Urinary bladder (tissue), 4 donors: ENCODE measurements around the gene KLK14. TPM values are rescaled to one million over a fixed set of nuclear protein-coding genes. Genes with fewer than 3 reads are reported as not detected.

Experiments used
- DNase-seq: peaks from one replicate; pipeline ENCODE4 v3.0.0-alpha.2; 2015; ENCODE audit errors: extremely low spot score
- H3K27ac ChIP-seq: one replicate; pipeline ENCODE4 v1.5.1; 2013; ENCODE audit warnings: low read depth, mild to moderate bottlenecking, moderate library complexity
- H3K36me3 ChIP-seq: one replicate; pipeline ENCODE4 v1.6.1; 2013; ENCODE audit warnings: mild to moderate bottlenecking, moderate library complexity; ENCODE audit not compliant: insufficient read depth
- H3K4me1 ChIP-seq: one replicate; pipeline ENCODE4 v1.6.1; 2013; ENCODE audit warnings: mild to moderate bottlenecking, moderate library complexity; ENCODE audit not compliant: insufficient read depth
- H3K4me3 ChIP-seq: one replicate; pipeline ENCODE4 v1.5.1; 2013; ENCODE audit warnings: low read depth, low read length
- whole genome bisulfite sequencing: extraction: QIAGEN DNeasy Blood & Tissue Kit; methylation state at CpG from one replicate; pipeline ENCODE4 v1.1.7; 2013; 5-methylcytosine and 5-hydroxymethylcytosine counted together
- polyA plus RNA-seq: library from polyadenylated mRNA; stranded (reverse); fragments of 200-250 nt; gene quantifications from one replicate; pipeline ENCODE4 v1.2.3, GENCODE V29; 2013
- total RNA-seq: library from RNA; depleted of rRNA; stranded (reverse); fragments of >200 nt; gene quantifications from one replicate; pipeline ENCODE4 v1.2.3, GENCODE V29; 2014
- donor health status: healthy with polysubstance abuse.
- donor health status: healthy.

The KLK14 gene
- total and polyA plus RNA-seq, 2 donors, result 0.29 TPM; not detected in 1

GRCh38 chr19:51086153-51086850, 3.6 kb upstream of the KLK14 start:
- Histone ChIP-seq H3K4me3 (no peak overlapping the region), H3K27ac (no peak overlapping the region), H3K4me1 (no peaks in the 10 kb centered on the region), H3K36me3 (no peaks in the 10 kb centered on the region)
- no peak for DNase-seq
- 79% methylated on average over 18 of the region's 18 CpGs for WGBS

DNA sequence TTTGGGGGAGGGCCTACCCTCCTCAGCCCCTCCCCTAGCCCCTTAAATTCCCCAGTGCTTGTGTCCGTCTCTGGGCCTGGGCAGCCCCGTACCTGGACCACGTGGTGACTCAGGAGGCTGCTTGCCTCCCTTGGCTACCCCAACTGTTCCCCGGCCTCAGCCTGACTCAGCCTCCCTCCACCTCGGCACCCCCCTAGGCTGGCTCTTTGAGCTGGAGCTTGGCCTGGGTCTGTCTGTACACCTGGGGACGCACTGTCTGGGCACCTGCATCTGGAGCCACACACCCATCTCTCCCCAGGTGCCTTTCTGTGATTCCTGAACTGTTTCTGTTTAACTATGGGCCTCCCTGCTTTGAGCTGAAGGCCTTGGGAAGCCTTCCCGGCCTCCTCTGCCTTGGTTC, 1.8 kb upstream of the KLK14 start:
- no peak for DNase-seq
- H3K4me1 ChIP-seq, result no peaks in the 10 kb centered on the region
- H3K4me3 ChIP-seq, result no peak overlapping the region
- WGBS, result 72% methylated on average over 7 of the region's 7 CpGs
- H3K27ac ChIP-seq, result no peak overlapping the region
- H3K36me3 ChIP-seq, result no peaks in the 10 kb centered on the region

DNA sequence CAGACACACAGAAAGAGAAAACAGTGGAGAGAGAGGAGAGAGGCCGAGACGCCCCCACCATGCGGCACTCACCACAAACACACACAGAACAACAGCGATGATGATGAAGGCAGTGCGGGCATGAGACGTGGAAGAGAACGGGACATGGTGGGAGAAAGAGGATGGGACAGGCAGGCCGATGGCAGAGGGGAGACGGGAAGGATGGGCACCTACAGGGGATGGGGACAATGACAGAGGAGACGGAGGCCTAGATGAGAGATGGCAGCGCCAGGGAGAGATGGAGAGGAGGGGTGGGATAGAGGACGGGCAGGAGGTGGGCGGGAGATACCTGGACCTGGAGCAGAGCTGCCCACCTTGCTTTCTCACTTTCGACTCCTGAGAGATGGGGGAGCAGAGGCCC, 1.1 kb upstream of the KLK14 start:
- no peak for DNase-seq
- no peak overlapping the region for H3K27ac ChIP-seq
- WGBS, result 75% methylated on average over 14 of the region's 14 CpGs
- no peaks in the 10 kb centered on the region for H3K4me1 ChIP-seq
- no peaks in the 10 kb centered on the region for H3K36me3 ChIP-seq
- H3K4me3 ChIP-seq, result no peak overlapping the region

- no peak for DNase-seq
- H3K4me3 ChIP-seq, result no peak overlapping the region
- H3K4me1 ChIP-seq, result no peaks in the 10 kb centered on the region
- no peaks in the 10 kb centered on the region for H3K36me3 ChIP-seq
- WGBS, result 30% methylated on average over 4 of the region's 4 CpGs
- H3K27ac ChIP-seq, result no peak overlapping the region
These were observed 494 bp upstream of the KLK14 start for GRCh38 chr19:51083181-51083580.

DNA sequence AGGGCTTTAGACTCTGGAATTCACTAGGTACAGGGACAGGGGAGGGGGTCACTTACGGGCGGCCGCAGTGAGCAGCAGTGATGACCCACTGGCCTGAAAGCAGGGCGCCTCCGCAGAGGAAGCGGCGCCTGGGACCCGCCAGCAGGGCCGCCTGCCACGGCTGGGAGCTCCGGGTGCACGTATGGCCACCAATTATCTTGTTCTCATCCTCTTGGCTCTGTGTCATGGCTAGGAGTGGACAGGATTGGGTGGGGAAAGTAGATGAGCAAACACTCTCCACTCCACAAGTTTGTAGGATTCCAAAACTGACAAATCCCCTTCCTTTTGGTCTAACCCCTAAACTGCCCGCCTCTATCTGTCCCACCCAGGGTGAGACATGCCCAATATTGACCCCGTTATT, 1.2 kb downstream of the KLK14 start:
- 85% methylated on average over 14 of the region's 14 CpGs for WGBS
- Histone ChIP-seq H3K27ac (no peak overlapping the region), H3K4me1 (no peaks in the 10 kb centered on the region), H3K36me3 (no peaks in the 10 kb centered on the region), H3K4me3 (no peak overlapping the region)
- DNase-seq, result no peak

GRCh38 chr19:51079481-51080110, 3.1 kb downstream of the KLK14 start:
- WGBS, result 75% methylated on average over 27 of the region's 27 CpGs

GRCh38 chr19:51078731-51079130, 4.0 kb downstream of the KLK14 start:
- WGBS, result 88% methylated on average over 6 of the region's 6 CpGs

More at GRCh38 chr19:51079481-51080110, 3.1 kb downstream of the KLK14 start:
- no peak for DNase-seq
- Histone ChIP-seq H3K4me3 (no peak overlapping the region), H3K4me1 (no peaks in the 10 kb centered on the region), H3K36me3 (no peaks in the 10 kb centered on the region), H3K27ac (no peak overlapping the region)

DNA sequence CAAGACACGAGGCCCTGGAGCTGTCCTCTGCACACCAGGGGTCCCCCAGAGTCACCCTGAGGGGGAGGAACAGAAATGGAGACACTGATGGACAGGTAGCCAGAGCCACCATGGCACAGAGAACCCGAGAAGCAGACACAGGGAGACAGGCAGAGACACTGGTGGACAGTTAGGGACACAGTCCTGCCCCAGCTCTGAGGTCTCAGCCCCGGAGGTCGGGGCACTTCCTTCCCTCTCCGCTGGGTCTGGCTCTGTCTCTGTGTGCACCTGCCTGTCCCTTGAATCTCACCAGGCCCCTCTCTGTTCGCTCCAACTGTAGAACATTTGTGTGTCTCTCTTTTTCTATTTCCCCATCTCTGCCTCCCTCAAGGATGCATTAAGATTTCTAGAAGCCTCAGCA, 4.6 kb downstream of the KLK14 start:
- Histone ChIP-seq H3K36me3 (no peaks in the 10 kb centered on the region), H3K27ac (no peak overlapping the region), H3K4me1 (no peaks in the 10 kb centered on the region), H3K4me3 (no peak overlapping the region)
- WGBS, result 71% methylated on average over 6 of the region's 6 CpGs
- DNase-seq, result no peak

More at GRCh38 chr19:51078731-51079130, 4.0 kb downstream of the KLK14 start:
- Histone ChIP-seq H3K36me3 (no peaks in the 10 kb centered on the region), H3K4me3 (no peak overlapping the region), H3K27ac (no peak overlapping the region), H3K4me1 (no peaks in the 10 kb centered on the region)
- DNase-seq, result no peak

GRCh38 chr19:51076631-51077213, 6.0 kb downstream of the KLK14 start:
- DNase-seq, result no peak
- WGBS, result 78% methylated on average over 14 of the region's 14 CpGs
- H3K4me1 ChIP-seq, result no peaks in the 10 kb centered on the region

GRCh38 chr19:51075998-51076397, 6.7 kb downstream of the KLK14 start:
- no peak overlapping the region for H3K27ac ChIP-seq
- WGBS, result 78% methylated on average over 5 of the region's 5 CpGs
- no peak overlapping the region for H3K4me3 ChIP-seq
- no peaks in the 10 kb centered on the region for H3K4me1 ChIP-seq
- DNase-seq, result no peak
- H3K36me3 ChIP-seq, result no peaks in the 10 kb centered on the region

More at GRCh38 chr19:51076631-51077213, 6.0 kb downstream of the KLK14 start:
- Histone ChIP-seq H3K4me3 (no peak overlapping the region), H3K36me3 (no peaks in the 10 kb centered on the region), H3K27ac (no peak overlapping the region)

GRCh38 chr19:51071095-51071405, 11.6 kb downstream of the KLK14 start:
- H3K4me3 ChIP-seq, result no peak overlapping the region
- DNase-seq, result no peak
- H3K36me3 ChIP-seq, result no peaks in the 10 kb centered on the region
- no peaks in the 10 kb centered on the region for H3K4me1 ChIP-seq
- H3K27ac ChIP-seq, result no peak overlapping the region
- 64% methylated on average over 4 of the region's 4 CpGs for WGBS

DNA sequence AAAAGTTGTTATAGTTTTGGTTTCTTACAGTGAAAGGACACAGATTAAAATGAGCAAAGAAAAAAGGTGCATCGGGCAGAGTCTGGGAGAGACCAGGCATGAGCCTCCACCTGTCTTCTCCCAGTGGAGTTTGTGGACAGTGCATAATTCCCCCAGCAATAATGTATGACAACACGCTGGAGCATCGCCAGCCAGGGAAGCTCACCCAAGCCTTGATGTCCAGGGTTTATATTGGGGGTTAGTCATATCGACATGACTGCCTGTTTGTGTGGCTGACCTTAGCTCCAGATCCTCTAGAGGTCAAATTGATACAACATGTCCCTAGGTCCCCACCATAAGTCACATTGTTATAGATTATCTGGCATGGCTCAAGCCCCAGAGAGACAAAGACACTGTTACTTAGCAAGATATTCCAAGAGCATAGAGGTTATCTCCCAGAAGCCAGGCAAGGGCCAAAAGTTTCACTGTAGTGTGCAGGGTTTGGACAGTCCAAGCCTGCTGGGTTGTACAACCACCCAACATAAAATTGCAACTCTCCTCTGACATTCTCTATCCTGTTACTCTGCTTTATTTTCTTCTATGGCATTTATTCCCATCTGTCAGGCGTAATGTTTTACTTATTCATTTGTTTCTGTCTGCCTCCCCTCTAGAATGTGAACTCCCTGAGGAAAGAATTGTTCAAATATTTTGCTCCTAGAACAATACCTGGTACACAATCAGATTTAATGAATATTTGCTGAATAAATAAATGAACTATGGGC, 12.2 kb downstream of the KLK14 start:
- Histone ChIP-seq H3K4me1 (no peaks in the 10 kb centered on the region), H3K27ac (no peak overlapping the region), H3K36me3 (no peaks in the 10 kb centered on the region), H3K4me3 (no peak overlapping the region)
- no peak for DNase-seq
- WGBS, result 79% methylated on average over 5 of the region's 5 CpGs

DNA sequence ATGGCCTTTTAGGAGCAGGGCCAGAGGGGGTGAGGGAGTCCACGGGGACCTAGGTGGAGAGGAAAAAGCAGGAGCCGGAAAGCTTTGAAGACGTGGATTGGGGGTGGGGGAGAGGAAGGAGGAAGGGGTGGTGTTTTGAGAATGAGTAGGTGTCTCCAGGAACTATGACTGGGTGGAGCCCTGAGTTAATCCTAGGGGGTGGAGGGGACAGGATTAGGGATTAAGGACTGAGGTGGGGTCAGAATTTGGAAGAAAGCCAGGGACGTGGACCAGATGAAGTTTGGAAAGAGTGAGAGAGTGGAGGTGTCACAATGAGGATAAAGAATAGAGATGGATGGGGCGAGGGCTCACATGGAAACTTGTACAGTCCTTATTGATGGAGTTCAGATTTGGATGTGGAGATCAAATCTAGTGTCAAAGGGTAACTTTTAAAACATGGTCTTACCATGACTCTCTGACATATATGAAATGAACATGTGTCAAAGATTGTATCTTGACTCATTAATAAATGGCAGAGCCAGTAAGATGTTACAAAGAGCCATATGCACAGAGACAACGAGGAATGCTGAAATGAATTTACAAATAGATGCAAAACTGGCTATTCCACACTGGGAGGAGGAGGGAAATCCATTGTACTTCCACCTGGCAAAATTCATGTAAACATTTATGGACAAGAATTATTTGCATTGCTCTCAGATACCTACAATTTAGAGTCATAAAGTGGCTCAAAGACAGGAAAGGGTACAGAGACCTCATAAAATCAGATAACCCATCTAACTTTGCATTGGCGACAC, 16.1 kb downstream of the KLK14 start:
- H3K27ac ChIP-seq, result no peak overlapping the region
- no peak overlapping the region for H3K4me3 ChIP-seq
- 67% methylated on average over 7 of the region's 7 CpGs for WGBS
- no peak for DNase-seq
- H3K4me1 ChIP-seq, result no peaks in the 10 kb centered on the region
- no peaks in the 10 kb centered on the region for H3K36me3 ChIP-seq
